Right renal cortex interstitium (tissue), 3 donors: ENCODE results near the gene BTD. TPM values are rescaled to one million over a fixed set of nuclear protein-coding genes. Genes with fewer than 3 reads are reported as not detected.
"Not testable (repeated sequence)": the region's sequence is repeated elsewhere in the genome, so short reads cannot be mapped to it uniquely, and the experiment has no call there.

Experiments
- DNase-seq, 3 donors: peaks; one replicate each; pipeline ENCODE4 v3.0.0-alpha.2; 2013; ENCODE audit warnings: low read depth in 3 of 3, low spot score in 2 of 3
- polyA plus RNA-seq, 3 donors: library from polyadenylated mRNA; unstranded; fragments of 120-200 nt; gene quantifications; one replicate each; pipeline ENCODE4 v1.2.1, GENCODE V29; 2013; ENCODE audit not compliant: insufficient read length in 3 of 3

BTD gene
- polyA plus RNA-seq, 3 donors = 22.4 to 24.9 (median 22.6) TPM

DNA sequence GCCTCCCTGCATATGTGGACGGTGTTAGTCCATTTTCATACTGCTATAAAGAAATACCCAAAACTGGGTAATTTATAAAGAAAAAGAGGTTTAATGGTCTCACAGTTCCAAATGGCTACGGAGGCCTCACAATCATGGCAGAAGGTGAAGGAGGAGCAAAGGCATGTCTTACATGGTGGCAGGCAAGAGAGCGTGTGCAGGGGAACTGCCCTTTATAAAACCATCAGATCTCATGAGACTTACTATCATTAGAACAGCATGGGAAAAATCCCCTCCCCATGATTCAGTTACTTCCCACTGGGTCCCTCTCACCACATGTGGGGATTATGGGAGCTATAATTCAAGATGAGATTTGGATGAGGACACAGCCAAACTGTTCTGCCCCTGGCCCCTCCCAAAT, 1.3 kb downstream of the BTD start:
- DNase-seq = not testable (repeated sequence)

DNA sequence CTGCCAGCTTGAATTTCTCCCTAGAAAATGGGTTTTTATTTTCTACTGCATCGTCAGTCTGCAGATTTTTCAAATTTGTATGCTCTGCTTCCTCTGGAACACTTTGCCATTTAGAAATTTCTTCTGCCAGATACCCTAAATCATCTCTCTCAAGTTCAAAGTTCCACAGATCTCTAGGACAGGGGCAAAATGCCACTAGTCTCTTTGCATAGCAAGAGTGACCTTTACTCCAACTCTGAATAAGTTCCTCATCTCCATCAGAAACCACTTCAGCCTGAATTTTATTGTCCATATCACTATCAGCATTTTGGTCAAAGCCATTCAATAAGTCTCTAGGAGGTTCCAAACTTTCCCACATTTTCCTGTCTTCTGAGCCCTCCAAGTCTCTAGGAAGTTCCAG, 3.0 kb downstream of the BTD start:
- not testable (repeated sequence) for DNase-seq

DNA sequence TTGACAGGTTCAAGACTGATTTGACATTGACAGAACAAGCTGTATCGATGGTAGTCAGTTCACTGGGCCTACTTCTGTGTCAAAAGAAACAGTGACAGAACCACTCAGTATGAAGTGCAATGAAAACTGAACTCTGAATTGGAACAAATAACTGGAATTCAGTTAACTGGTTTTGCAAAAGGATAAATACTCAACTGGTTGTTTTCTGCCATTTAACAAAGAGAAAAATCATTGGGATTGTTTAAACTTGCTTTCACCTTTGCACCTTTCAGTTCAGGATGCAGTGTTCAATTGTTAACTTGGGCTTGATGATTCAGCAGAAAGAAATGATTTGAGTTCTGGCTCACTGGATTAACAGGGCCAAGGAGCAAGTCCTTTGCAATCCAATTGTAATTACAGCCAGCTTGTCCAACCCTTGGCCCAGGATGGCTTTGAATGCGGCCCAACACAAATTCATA, 4.9 kb downstream of the BTD start:
- DNase-seq = no peak

DNA sequence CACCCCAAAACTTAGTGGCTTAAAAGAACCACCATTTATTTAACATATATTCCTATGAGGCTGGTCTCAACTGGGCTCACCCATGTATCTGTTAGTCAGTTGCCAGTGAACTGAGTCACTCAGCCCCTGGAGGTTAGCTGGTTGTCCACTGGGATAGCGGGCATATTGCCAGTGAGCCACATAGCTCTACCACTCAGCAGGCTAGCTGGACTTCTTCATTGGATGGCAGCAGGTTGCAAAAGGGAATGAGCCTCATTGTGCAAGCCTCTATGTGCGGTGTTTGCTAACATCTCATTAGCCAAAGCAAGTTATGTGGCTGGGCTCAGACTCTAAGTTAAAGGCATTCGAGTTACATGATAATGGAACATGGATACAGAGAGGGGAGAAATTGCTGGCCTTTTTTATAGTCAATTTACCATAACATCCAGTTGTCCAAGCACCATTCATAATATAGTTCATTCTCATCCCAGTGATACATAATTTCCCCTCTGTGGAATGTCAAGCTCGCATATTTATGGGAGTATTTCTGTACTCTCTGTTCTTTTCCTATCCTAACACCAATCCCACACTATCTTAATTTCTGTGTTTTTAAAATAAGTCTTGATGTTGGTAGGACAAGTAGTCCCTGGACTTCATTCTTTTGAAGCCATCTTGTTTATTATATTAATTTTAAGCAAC, 8.7 kb downstream of the BTD start:
- no peak for DNase-seq

DNA sequence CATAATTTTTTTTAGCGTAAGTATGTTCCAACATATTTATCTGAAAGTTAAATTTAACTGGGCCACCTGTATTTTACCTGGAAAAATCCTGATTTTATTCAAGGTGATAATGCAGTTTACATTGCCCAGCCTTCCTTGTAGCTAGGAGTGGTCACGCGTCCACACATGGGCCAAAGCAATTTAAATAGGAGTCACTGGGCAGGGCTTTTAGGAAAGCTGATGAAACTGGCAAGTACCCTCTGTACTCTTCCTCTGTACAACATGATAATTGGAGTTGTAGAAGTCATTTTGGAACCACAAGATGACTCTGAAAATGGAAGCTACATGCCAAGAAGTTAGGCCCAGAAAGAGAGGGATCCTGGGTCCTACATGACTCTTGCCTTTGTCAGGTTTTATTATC, 9.5 kb downstream of the BTD start:
- DNase-seq = no peak

DNA sequence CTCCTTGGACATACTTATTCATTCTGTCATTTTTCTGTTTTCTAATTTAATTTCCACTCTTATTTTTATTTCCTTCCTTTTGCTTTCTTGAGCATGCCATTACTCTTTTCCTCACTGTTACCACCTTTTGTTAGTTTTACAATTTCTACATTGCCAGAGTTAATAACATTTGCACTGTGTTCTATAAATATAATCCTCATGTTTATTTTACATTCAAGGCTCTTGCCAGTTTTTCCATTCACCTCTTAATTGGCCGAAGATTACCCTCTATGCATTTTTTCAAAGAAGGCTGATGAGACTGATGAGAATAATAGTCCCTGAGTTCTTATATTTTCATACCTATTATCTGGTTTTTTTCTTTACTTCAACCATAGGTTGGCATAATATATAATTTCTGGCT, 10.5 kb downstream of the BTD start:
- no peak for DNase-seq

DNA sequence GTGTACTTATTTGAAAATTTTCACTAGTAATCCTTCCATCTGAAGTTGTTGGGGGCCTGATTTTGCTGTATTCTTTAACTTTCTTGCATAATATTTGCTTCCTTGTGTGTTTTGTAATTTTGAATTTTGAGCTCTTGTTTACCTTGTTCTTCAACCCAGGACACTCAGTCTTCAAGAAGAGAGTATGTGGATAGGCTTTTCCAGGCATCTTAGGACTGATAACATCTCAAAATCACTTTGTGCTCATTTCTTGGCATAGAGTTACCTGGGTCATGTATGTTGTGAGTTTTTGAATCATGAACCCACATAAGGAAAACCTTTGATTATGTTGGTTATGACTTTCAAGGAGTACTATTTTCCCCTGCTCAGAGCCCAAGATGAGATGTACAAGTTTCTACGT, 13.4 kb downstream of the BTD start:
- DNase-seq = no peak

DNA sequence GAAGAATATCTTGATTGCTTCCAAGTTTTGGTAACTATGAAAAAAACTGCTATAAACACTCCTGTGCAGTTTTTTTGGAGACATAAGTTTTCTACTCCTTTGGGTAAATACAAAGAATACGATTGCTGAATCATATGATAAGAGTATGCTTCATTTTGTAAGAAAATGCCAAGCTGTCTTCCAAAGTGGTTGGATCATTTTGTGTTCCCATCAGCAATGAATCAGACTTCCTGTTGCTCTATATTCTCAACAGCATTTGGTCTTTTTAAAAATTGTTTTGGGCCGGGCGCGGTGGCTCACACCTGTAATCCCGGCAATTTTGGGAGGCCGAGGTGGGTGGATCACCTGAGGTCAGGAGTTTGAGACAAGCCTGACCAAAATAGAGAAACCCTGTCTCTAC, 14.5 kb downstream of the BTD start:
- DNase-seq = no peak

DNA sequence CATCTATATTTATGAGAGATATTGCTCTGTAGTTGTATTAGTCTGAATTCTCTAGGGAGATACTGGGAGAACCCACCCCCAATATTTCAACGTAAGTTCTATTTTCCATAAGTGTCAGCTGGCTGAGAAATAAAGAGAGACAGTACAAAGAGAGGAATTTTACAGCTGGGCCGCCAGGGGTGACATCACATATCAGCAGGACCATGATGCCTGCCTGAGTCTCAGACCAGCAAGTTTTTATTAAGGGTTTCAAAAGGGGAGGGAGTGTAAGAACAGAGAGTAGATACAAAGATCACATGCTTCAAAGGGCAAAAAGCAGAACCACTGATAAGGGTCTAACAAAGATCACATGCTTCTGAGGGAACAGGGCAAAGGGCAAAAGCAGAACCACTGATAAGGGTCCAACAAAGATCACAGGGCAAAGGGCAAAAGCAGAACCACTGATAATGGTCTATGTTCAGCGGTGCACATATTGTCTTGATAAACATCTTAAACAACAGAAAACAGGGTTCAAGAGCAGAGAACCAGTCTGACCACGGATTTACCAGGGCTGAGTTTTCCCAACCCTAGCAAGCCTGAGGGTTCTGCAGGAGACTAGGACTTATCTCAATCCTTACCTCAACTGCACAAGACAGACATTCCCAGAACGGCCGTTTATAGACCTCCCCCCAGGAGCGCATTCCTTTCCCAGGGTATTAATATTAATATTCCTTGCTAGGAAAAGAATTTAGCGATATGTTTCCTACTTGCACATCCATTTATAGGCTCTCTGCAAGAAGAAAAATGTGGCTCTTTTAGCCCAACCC, 18.3 kb downstream of the BTD start:
- not testable (repeated sequence) for DNase-seq

DNA sequence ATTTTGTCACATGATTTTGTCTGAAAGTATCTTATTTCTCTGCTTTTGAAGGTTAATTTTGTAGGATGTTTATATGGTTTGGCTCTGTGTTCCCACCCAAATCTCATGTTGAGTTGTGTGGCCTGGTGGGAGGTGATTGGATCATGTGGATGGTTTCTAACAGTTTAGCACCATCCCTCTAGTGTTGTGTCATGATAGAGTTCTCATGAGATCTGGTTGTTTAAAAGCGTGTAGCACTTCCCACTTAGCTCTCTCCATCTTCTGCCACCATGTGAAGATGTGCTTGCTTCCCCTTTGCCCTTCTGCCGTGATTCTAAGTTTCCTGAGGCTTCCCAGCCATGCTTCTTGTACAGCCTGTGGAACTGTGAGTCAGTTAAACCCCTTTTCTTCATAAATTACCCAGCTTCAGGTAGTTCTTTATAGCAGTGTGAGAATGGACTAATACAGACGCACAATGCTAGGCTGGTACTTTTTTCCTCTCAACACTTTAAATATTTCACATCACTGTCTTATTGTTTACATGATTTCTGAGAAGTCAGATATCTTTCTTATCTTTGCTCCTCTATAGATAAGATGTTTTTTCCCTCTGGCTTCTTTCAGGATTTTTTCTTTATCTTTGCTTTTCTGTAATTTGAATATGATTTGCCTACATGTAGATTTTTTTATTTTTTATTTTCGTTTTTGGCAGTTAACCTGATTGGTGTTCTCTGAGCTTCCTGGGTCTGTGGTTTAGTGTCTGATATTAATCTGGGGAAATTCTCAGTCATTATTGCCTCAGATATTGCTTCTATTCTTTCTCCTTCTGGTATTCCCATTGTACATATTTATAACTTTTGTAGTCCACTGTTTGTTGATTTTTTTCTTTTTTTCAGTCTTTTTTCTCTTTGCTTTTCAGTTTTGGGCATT, 22.2 kb downstream of the BTD start:
- DNase-seq = no peak

DNA sequence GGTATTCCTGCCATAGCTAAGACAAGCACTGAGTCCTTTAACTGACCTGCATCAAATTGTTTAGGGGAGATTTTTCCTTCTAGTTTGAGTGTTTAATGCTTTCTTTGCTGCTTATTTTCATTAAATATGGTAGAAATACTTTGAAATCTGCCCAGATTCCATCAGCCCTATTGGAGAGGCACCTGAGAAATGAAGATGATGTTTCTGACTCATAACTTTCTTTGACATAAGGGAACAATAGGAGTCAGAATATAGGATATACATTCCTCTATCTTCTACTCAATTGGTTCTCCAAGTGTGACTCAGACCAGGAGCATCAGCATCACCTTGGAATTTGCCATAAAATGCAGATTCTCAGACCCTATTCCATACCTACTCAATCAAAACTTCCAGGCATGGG, 27.4 kb downstream of the BTD start:
- DNase-seq = no peak

DNA sequence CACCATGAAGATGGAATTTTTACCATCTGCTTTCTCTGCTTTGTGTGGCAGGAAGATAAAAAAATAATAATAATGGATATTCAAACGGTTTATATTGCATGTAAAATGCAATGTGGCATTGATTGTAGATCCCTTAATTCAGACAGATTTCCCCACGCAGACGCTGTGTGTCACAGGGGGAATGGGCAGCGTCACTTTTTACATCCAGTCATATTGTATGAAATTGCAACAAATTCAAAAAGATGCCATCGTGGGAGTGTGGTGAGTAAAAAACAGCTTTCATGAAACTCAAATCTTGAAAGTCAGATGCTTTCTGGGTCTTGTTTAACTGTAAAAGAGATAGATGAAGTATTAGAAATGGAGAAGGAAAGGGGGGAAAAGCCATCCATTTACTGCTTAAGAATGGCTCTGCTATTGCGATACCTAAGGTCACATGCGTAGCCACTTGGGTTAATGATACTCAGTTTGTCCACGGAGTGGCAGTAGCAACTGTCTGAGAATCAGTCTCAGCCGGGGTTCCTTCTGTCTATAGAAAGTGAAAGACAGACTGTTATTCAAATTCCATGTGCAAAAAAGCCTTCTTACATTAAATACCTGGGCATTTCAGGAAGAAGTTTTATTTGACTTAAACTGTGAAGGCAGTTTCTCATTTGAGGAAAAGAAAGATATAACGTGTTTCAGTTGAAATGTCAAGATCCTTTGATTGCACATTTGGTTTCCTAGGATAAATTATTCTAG, 28.5 kb downstream of the BTD start:
- no peak for DNase-seq

DNA sequence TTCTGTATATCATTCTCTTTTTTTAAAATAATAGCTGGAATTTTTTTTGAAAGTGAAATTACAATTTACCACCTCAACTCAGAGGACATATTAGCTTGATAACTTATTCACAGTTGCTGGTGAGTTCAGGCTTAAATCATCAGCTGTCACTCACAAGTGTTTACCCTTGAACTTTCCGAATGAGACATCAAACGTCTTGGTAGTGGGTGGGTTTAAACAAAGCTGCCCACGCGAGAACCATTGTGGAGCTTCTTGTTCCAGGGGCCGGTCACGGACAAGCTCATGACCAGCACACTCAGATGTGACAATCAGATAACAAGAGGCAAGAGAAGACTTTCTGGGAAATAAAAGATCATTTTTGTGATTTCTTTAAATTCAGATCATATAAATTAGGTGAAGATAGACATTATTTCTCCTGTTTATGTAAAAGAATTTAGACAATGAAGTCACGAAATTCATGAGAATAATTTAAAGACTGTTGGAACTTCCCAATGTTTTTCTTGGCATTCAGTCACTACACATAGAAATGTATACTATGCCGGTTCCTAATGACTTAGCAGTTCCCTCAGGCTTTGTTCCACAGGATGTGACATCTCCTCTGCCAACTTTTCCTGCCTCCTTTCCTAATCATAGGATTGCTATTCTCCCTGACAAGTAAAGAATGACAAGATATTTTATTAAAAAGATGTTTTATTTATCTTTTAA, 29.3 kb downstream of the BTD start:
- DNase-seq = no peak

DNA sequence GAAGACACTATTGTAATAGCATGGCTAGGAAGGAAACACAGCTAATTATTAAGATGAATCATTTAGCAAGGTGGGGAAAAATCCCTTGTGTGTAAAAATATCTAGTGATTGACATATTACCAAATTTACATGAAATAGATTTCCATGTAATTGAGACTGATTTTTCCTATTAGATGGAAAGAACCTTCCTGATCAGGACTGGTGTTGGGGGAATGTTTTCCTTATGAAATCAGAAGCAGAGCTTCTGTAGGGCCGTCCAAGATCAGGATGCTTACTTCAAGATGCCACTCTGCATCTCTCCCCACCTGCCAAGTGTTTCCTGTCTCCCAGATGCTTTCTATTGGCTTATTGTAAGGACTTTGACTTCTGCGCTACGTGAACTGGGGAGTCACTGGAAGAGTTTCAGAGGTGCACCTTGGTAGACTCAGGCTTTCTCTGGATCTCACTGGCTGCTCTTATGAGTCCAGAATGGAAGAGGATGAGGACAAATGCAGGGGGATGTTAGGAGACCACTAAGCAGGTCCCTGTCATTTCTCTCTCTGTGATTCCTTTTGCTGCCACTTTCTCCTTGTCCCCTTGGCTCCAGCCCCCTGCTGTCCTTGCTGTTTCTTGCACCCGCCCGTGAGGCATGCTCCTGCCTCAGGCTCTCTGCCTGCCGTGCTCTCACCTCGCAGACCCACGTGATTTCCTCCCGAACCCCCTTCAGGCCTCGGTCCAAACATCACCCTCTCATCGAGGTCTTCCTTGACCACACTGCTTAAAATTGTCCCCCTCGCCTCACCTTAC, 30.1 kb downstream of the BTD start:
- DNase-seq = no peak

DNA sequence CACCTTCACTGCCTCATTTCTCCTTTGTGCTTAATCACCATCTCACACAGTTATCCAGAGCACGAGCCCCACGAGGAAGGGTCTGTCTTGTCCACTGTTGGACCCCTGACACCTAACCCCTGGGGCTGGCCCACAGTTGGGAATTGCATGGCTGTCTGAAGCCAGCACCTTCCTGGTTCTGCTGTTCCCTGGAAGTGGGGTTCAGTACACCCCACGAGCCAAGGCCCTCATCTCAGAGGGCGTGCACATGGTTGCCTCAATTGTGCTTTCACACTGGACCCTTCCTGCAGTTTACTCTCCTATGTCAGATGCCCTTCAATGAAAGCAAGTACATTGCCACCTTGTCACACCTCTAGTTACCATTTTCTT, 30.7 kb downstream of the BTD start:
- DNase-seq = no peak

DNA sequence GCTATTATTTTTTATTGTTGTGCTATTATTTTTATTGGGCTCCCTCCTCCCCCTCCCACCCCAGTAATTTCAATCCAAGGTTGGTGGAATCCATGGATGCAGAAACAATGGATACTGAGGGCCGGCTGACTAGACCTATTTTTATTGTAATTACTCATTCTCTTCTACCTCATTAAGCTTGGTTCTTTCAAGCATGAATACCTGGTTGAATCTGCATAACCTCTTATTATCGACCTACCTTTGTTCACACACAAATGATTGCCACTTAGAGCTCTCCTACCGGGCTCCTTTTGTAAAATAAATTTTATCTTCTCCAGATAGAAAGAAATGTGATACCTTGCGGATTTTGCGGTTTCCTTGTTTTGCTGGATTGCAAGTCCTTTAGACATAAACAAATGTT, 31.6 kb downstream of the BTD start:
- no peak for DNase-seq

DNA sequence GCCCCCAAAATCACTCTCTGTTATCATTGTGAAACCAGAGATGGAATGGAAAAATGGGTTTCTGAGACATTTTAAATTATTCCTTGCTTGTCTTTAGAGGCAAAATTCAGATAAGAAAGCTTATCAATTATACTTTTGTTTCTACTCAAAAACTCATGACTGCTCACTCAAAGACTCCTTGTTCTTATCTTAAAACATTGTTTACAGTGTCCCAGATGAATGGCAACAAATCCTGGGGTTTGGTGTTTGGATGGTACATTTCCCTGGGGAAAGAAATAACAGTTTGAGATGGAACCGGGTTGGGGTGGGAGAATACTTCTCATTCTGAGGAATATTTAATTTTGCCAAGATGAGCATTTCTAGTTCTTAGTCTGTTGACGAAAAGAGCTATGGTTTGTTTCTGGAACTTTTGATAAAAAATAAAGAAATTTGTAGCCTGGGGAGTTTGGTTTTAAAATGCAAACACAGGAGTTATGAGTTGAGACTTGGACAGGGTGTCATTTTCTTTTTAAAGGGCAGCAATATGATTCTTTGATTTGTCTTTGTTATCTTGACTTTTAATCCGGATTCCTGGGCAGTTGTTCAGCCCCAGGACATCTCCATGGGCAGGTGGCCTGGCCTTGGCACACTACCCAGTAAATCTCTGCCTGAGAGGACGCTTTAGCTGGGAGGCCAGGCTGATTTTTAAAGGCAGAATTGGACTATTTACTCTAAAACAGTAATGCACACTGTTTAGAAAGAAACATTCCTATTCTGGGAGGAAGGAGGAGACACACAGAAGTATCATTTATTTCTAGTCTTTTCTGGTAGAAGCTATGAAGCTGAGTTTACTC, 32.4 kb downstream of the BTD start:
- no peak for DNase-seq

DNA sequence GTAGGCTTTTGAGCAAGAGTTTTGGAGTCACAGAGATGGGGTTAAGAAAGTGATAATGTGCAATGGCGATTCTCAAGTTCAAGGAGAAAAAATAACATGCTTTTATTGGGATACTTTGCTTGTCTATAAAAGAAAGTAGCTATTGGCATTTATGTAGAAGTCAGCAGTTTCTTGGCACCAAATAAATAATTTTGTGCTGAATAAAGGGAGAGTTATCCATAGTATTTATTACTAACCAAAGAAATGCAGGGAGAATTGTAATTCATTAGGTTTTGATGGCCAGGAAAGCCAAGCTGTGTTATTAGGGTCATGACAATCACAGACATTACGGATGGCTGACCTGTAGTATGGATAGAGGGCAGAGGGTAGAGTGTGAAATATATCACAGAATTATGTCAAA, 33.1 kb downstream of the BTD start:
- no peak for DNase-seq
